ELR (cell line): ENCODE results near the gene CCL20.
"Not testable (repeated sequence)": the region's sequence is repeated elsewhere in the genome, so short reads cannot be mapped to it uniquely, and the experiment has no call there.

Experiments
- DNase-seq: peaks from one replicate; pipeline ENCODE4 v3.0.0-alpha.2; 2015; ENCODE audit warnings: low read depth

The CCL20 gene

GRCh38 chr2:227834916-227835650, 21.4 kb downstream of the CCL20 start:
- DNase-seq, result no peak

DNA sequence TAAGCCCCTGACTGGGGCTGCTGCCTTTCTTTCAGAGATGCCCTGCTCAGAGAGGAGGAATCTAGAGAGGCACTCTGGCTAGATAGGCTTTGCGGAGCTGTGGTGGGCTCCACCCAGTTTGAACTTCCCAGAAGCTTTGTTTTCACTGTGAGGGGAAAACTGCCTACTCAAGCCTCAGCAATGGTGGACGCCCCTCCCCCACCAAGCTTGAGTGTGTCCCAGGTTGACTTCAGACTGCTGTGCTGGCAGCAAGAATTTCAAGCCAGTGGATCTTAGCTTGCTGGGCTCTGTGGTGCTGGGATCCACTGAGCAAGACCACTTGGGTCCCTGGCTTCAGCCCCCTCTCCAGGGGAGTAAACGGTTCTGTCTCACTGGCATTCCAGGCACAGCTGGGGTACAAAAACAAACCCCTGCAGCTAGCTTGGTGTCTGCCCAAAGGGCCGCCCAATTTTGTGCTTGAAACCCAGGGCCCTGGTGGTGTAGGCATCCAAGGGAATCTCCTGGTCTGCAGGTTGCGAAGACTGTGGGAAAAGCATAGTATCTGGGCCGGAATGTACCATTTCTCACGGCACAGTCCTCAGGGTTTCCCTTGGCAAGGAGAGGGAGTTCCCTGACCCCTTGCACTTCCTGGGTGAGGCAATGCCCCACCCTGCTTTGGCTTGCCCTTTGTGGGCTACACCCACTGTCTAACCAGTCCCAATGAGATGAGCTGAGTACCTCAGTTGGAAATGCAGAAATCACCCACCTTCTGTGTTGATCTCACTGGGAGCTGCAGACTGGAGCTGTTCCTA, 25.9 kb downstream of the CCL20 start:
- not testable (repeated sequence) for DNase-seq

DNA sequence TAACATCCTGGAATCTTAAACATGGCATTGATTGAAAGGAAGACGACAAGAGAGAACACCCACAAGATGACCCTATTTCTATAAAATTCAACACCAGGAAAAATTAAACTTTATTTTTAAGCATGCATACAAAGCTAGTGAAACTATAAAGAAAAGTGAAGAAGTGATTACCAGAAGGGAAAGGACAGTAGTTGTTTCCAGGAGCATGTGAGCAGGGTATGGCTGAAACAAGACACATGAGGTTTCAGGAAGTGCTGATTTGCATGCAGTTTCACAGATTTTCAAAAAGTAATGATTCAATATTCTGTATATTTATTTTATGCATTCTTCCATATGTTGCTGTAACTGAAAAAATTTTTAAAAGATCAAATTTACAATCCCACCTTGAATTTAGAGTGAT, 33.2 kb downstream of the CCL20 start:
- DNase-seq, result no peak

- no peak for DNase-seq
These were observed 34.5 kb downstream of the CCL20 start for GRCh38 chr2:227848146-227848545.

GRCh38 chr2:227848586-227848985, 34.9 kb downstream of the CCL20 start:
- no peak for DNase-seq

DNA sequence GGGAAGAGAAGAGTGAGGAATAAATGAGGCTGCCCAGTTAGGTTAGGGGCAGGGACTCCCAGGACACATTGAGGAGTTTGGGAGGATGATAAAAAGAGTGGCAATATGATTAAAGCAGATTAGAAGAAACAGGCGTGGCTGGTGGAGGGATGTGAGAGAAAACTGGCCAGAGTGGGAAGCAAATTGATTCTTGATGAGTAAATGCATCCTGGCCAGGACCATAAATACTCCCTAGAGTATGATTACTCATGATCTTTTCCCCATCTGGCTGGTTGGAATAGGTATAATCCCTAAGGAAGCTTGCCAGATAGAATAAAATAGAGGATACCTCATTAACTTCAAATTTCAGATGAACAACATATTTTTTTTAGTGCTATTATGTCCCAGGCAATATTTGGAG, 36.3 kb downstream of the CCL20 start:
- DNase-seq, result peak; percentile 71

DNA sequence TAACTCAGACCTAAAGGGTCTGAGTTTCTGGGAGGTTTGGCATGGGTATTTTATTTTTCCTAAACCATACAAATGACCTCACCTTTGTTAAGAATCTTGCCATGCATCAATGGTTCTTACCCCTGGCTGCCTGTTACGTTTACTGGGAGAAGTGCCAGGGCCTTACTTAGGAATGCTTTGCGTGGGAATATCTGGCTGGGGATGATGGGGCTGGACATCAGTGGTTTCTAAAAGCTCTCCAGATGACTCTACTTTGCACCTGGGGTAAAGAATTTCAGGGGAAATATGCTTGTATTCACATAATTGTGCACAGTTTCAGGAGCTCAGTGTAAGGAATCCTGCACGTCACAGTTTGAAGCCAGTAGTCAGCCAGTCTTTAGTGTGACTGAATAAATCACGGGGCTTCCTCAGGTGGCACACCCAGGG, 39.6 kb downstream of the CCL20 start:
- no peak for DNase-seq

DNA sequence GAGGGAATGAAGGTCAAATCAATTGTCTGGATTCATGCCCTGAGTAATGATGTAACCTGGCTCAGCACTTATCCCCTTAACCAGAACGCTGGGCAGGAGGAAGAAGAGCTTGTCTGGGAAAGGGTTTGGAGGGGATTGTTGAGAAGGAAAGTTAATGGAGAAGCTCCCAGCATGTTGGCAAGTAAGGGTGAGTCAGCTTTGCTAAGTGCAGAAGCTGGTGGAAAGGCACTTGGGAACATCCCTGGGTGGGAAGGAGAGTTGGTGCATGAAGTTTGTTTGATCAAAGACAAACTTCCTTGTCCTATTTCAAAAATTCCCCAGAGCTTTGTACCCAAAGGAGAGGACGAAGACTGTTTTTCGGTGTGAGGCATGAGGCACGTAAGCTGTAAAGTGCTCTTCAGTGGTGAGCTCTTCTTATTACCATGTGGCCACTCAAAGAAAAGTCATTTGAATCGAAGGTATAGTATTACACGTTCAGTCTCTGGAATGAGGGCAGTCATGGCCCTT, 40.2 kb downstream of the CCL20 start:
- DNase-seq, result peak; percentile 15

DNA sequence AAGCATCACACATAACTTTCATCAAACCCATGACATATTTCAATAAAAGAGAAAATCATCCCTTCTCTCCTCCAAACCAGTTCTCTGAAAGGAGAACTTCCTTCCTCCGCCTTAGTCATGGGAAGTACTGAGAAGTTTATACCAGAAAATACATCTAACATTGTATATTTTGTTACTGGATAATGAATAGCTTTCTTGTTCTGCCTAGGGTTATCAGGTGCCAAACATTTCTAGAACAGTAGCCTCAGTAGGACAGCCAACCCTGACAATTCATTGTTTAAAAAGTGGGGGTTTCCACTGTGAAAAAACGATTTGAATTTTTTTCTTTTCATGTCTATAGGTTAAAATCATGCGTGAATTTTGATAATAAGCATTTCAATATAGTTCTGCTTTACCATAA, 41.8 kb downstream of the CCL20 start:
- DNase-seq, result no peak

DNA sequence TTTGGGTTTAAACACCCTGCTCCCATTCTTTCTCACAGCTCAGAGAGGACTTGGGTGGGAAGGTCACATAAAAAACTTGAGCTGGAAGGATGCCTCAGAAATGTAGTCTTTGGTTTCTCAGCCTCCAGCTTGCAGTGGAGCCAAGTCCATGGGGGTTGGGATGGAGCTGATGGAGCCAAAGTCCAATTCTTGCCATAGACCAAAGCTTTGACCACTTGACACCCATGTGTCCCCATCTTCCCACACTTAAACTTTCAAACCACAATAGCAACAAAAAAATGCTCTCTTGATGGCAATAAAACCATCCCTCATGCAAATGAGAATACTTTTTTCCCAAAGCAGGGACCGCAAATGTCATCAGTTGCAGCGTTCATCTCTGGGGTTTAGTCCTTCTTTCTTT, 43.1 kb downstream of the CCL20 start:
- no peak for DNase-seq

GRCh38 chr2:227860221-227860641, 46.6 kb downstream of the CCL20 start:
- no peak for DNase-seq

DNA sequence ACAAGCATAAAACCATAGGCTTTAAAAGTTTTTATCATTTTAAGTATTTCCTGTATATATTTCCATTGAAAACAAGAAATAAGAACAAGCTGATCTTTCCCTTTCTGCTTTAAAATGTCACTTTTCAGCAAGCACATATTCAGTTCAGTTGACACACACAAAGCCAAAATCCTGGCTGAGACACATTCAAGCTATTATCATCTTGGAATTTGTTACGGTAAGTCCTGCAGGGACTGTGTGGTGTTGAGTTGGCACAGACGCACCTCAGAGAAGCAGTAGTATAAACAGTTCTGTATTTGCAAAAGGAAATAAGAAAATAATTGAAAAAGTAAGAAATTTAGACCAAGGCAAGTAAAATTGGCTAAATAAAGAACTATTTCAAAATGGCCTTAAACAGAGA, 47.4 kb downstream of the CCL20 start:
- DNase-seq, result no peak

DNA sequence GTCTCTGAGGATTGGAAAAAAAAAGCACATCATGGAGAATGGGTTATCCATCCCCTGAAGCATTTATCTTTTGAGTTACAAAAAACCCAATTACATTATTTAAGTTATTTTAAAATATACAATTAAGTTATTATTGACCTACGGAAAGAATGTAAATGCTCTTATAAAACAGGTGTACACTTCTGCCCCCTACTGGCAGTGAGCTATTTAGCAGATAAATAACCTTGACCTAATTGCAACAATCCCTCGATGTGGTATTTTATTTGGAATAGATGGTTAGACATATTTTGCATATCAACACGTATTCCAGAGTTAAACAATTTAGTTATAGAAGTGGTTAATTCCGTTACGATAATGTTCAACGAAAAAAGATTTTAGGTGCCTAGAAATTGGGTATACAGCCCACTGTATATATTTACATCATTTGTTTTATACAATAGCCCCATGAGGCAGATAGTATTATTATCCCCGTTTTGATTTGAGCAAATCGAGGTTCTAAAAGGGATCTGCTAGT, 48.6 kb downstream of the CCL20 start:
- peak; percentile 65 for DNase-seq

DNA sequence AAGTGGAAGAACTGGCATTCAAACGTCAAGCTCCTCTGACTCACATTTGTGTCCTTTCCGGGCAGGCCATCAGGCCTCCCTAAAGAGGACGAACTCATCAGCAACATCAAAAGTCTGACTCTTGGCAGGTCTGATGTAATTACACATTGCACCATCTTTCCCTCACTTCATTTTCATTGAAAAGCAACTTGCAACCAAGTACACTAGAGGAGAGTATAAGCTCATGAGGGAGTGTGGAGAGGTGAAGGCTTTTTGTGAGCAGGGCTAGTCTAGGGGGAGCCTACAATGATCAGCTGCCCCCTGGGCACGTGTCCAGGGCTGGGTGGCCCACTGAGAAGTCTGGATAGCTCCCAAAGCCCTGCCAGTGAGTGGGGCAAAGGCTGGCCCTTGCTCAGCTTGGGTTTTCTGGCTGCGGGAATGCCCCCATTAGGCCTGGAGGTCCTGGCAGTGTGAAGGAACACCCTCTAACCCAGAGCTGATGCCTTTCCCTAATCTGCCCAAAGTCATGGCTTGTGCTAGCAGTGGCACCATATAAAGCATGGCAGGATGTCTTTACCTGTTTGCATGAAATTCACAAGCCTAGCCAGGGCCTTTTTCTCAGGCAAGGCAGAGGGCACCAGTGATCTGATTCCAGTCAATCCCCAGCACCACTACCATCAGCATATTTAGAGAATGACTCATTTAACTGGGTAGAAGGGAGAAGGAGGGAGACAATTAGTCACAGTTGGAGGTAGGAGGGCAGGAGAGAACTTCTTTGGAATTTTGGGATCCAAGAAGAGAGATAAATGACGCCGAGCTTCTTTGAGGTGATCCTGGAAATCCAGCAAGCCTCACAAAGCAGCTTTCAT, 49.3 kb downstream of the CCL20 start:
- DNase-seq, result peak; percentile 93

DNA sequence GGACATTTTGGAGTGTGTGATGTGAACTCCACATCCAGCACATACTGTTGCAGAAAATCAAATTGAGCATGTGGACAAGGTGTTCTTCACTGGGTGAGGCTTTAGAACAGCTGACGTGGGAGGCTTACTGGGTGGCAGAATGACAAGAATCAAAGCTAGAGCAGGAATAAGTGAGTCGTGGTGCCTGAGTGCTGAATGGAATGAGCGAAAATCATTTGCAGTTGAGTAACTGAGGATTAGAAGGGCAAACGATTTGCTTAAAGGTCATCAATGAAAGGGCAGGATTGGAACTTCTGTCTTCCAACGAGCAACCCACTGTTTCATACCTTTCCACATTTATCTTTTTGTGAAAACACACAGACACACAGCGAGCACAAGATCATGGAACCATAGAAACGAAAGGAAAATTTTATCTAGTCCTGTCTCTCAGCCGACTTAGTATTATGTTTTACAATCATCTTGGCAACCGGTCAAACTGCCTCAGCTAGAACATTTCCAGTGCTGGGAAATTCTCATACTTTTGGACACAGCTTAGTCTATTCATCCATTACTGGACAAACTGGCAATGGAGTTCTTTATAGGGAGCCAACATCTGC, 50.6 kb downstream of the CCL20 start:
- no peak for DNase-seq

DNA sequence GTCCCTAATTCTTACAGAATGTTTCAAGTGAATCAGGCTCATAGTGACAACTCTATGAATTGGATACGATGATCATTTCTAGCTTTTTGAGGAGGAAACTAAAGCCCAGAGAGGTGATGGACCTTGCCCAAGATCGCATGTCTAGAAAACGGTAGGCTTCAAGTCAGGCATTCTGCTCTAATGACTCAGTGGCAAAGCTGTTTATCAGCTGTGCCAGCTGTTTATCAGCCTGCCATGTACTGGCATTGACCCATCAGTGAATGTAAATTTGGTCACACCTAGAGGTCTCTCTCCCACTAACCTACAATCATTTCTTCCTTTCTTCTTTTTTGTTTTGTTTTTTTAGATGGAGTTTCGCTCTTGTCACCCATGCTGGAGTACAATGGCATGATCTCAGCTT, 51.6 kb downstream of the CCL20 start:
- DNase-seq, result no peak
